GM18507 (cell line): ENCODE data around the gene SPP1.
"Not testable (repeated sequence)": the region's sequence is repeated elsewhere in the genome, so short reads cannot be mapped to it uniquely, and the experiment has no call there.

Experiments
- DNase-seq: peaks from one replicate; pipeline ENCODE4 v3.0.0; 2011; ENCODE audit warnings: low read depth; ENCODE audit not compliant: insufficient read length; ENCODE audit errors: extremely low spot score
- FAIRE-seq: peaks from 2 replicates; lab custom pipeline; 2011; peaks lifted over from hg19 to GRCh38; lab: Jason Lieb, UNC

SPP1 gene

DNA sequence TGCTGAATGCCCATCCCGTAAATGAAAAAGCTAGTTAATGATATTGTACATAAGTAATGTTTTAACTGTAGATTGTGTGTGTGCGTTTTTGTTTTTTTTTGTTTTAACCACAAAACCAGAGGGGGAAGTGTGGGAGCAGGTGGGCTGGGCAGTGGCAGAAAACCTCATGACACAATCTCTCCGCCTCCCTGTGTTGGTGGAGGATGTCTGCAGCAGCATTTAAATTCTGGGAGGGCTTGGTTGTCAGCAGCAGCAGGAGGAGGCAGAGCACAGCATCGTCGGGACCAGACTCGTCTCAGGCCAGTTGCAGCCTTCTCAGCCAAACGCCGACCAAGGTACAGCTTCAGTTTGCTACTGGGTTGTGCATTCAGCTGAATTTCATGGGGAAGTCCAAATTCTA is at the start of gene SPP1:
Gene SPP1, plus strand, starts transcription at position 249 of the 400 bp plus-strand sequence. CDS start 1,182 bp downstream, outside the sequence.
- DNase-seq, result no peak
- peak; percentile 85 for FAIRE-seq

DNA sequence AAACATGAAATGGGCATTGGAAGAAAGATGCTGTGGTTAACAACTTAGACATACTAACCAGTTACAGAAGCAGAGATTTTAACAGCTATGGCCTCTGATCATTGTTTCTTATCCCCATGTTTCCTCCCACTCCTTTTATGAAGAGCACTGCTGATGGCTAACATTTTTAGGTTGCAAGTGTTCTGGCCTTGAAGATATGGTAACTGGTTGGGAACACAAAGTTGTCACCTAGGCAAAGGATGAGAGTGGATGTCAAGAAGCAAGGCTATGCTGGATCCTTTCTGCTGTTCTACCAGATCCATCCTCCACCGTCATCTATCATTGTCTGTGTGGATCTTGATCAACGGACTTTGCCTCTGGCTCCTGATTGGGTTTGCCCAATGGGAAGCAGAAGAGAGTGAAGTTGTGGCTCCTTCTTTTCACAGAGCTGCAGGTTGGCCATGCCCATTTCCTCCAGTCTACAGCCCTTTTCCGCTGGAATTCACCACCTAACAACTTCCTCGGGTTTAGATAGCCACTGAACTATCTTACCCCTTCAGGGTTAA is 48.9 kb upstream of the SPP1 start:
- DNase-seq (no peak), FAIRE-seq (no peak)

DNA sequence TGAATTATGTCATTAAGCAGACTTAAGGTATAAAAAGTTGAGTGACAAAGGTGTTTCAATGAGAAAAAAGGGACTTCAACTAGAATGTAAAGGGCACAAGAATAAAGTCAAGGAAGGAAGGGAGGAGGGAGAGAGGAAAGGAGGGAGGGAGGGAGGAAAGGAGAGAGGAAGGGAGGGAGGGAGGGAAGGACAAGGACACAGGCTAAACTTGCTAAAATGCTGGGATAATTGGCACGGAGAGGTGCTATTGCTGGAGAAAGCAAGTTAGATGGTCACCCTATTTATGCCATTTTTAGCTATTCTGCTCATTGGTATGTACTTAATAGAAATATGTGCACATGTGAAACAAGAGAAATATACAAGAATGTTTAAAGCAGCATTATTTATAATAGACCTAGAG is 44.9 kb upstream of the SPP1 start:
- FAIRE-seq, result no peak
- no peak for DNase-seq

DNA sequence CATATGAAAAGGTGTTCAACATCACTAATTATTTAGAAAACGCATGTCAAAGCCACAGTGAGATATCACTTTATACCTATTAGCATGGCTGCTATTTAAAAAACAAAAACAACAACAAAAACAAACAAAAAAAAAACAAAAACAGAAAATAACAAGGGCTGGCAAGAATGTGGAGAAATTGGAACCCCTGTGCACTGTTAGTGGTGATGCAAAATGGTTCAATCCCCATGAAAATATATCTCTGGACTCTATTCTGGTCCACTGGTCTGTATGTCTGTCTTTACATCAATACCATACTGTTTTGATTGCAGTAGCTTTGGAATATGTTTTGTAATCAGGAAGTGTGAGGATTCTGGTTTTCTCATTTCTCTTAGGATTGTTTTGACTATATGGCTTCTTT is 43.6 kb upstream of the SPP1 start:
- FAIRE-seq, result no peak
- no peak for DNase-seq

DNA sequence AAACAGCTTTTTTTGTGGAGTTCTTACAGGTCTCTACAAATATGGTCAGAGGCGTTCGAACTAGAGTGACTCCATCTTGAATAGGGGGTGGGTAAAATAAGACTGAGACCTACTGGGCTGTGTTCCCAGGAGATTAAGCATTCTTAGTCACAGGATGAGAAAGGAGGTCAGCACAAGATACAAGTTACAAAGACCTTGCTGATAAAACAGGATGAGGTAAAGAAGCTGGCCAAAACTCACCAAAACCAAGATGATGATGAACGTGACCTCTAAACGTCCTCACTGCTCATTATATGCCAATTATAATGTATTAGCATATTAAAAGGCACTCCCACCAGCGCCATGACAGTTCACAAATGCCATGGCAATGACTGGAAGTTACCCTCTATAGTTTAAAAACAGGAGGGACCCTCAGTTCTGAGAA is 42.8 kb upstream of the SPP1 start:
- DNase-seq (no peak), FAIRE-seq (no peak)

DNA sequence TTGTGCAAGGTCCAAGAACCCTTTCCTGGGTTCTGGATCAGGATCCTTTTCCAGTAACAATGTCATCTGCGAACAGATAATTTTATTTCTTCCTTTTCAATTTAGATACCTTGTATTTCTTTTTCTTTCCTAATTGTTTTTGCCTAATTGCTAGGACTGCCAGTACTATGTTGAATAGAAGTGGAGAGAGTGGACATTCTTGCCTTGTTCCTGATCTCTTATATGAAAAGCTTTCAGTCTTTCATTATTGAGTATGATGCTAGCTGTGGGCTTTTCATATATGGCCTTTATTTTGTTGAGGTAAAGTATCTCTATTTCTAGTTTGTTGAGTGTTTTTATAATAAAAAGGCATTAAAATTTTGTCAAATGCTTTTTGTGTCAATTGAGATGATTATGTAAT is 42.2 kb upstream of the SPP1 start:
- DNase-seq (no peak), FAIRE-seq (no peak)

DNA sequence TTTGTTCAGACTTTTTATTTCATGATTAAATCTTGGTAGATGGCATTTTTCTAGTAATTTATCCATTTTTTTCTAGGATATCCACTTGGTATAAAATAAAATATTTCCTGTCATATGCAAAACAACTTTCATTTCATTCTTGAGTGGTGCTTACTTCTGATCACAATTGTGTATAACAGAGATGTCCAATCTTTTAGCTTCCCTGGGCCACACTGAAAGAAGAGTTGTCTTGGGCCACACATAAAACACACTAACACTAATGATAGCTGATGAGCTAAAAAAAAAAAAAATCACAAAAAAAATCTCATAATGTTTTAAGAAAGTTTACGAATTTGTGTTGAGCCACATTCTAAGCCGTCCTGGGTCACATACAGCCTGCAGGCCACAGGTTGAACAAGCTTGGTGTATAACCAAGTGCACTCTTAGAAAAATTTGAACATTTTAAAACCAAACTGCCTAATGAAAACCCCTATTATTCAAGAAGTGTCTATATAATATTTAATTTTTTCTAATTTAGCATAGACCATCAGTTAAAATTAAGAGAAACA is 41.3 kb upstream of the SPP1 start:
- no peak for FAIRE-seq
- no peak for DNase-seq

DNA sequence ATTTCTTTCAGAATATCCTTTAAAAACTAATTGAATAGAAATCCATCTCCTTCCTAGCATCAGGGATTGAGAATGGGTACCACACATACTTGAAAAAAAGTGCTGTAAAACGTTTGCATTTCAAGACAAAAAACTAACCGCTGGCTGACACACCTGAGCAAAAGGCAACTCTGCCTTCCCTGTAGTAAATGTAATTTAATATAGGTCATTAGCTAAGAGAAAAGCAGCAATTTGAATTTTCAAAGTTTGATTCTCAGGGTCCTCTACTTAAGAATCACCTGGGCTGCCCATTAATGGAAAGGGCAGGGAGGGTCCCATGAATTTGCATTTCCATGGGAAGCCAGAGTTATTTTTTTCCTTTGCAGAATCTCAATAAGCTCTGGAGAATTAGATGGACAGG is 40.5 kb upstream of the SPP1 start:
- FAIRE-seq, result no peak
- DNase-seq, result no peak

DNA sequence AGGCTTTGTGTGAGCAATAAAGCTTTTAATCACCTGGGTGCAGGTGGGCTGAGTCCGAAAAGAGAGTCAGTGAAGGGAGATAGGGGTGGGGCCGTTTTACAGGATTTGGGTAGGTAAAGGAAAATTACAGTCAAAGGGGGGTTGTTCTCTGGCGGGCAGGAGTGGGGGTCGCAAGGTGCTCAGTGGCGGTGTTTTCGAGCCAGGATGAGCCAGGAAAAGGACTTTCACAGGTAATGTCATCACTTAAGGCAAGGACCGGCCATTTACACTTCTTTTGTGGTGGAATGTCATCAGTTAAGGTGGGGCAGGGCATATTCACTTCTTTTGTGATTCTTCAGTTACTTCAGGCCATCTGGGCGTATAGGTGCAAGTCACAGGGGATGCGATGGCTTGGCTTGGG is 39.6 kb upstream of the SPP1 start:
- FAIRE-seq, result not testable (repeated sequence)

DNA sequence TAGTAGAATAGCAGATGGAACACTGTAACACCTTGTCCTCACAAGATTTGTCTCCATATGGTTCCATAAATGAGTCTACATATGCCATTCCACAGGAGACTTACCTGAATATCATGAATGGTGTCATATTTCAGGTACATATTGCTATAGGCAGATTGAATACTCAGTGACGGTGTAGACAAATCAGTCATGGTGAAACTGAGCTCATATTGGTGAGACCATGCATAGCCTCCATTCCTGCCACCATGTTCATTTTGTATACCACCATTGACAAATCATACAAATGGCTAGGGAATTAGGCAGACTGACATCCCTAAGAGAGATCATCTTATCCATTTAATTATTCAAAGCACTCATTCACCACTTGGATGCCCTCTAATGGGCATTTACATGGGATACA is 38.0 kb upstream of the SPP1 start:
- DNase-seq (no peak), FAIRE-seq (no peak)

More for the DNA sequence above, 39.6 kb upstream of the SPP1 start:
- not testable (repeated sequence) for DNase-seq

DNA sequence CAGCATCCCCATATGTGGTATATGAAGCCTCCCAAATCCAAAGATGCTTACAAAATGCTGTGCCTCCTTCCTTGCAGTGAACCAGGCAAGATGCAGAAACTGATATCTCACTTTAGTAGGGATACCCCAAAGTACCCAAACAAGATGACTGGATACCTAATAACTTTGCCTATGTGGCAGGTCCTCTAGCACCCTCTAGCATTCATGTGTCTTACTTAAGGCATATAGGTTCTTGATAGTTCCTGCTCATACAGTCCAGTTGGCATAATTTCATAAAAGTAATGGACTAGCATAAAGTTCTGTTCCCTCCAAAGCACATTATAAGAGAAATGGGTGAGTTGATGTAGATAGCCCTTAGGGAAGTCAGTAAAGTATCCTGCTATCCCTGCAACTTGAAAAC is 36.8 kb upstream of the SPP1 start:
- no peak for FAIRE-seq
- no peak for DNase-seq

DNA sequence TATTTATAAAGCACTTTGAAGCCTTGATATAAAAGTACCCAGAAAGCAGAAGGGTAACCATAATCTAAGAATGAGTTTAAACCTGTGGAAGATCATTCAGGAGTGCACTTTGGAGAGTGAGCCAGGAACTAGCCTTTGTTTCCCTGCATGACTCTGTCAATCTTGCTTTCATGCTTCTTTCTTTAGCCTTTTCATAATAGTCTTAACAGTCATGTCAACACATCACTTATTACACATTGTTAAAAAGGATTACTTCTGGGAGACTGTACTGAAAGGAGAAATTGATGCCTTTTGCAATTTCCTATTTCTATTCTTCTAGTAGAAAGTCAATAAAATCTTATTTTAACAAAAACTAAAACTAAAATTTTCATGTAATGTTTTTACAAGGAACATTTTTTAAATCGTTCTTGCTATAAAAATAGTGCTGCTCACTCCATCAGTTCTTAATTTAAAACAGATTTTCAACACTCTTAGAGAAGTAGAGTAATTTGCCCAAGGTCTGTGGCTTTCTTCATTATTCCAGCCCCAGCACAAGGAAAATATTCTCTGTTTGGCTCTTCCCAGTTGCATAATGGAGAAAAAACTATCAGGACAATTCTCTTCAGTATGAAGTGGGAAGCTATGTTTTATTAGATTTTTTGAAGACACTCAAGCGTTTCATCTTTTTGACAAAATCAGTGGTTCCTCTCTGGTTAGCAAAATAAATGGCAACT is 35.4 kb upstream of the SPP1 start:
- FAIRE-seq (no peak), DNase-seq (no peak)

DNA sequence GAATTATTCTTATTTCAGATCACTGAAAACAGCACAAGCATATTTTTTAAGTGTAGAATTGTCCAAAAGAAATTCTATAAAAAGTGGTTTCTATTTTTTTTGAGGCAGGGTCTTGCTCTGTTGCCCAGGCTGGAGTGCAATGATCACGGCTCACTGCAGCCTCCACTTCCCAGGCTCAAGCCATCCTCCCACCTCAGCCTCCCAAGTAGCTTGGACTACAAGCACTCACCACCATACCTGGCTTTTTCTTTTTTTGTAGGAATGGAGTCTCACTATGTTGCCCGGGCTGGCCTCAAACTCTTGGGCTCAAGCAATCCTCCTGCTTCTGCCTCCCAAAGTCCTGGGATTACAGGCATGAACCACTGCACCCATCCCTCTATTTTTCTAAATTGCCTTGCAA is 34.7 kb upstream of the SPP1 start:
- not testable (repeated sequence) for DNase-seq, FAIRE-seq

DNA sequence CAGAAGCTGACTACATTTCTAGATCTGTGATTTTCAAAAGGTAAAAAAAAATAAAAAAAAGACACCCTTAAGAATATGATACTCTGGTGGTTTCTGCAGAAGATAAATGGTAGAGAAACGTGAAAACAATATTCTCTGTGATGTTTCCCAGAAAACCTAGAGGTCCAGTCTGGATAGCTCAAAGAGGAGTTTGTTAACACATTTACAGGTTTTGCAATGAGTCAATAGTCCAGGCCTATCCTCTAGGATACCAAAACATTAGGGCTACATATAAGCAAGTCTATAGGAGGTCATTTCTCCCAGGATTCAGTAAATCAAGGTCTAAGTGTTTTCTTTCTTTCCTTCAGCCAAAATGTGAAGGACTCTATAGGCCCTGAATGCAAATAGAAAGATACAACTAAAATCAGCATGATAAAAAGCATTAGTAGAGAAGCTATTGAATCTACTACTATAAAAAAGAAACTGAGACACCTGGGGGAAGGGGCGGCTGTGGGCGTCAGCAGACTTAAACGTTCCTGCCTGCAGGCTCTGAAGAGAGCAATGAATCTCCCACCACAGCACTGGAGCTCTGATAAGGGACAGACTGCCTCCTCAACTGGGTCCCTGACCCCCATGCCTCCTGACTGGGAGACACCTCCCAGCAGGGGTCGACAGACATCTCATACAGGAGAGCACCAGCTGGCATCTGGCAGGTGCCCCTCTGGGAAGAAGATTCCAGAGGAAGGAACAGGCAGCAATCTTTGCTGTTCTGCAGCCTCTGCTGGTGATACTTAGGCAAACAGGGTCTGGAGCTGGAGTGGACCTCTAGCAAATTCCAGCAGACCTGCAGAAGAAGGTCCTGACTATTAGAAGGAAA is 33.7 kb upstream of the SPP1 start:
- DNase-seq (no peak), FAIRE-seq (no peak)

DNA sequence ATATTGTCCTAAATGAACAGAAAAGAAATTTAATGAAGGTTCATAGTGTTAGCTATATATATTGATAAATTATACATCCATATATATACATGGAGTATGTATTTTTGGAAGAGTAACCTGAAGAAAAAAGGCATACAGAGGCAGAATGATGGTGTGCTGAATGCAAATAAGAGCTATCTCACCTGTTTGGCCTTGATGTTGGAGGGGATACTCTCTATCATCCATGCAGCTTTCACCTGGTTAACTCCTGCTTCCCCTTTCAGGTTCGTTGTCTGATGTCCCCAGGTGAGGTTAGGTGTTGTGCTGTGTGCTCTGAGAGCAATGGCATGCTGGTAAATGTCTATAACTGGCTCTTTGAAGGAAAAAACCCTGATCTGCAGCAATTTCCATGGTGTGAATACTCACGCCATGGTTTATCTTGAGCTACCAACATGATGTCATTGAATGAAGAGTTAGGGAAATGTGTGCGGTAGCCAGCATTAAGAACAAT is 31.8 kb upstream of the SPP1 start:
- no peak for DNase-seq
- FAIRE-seq, result no peak

DNA sequence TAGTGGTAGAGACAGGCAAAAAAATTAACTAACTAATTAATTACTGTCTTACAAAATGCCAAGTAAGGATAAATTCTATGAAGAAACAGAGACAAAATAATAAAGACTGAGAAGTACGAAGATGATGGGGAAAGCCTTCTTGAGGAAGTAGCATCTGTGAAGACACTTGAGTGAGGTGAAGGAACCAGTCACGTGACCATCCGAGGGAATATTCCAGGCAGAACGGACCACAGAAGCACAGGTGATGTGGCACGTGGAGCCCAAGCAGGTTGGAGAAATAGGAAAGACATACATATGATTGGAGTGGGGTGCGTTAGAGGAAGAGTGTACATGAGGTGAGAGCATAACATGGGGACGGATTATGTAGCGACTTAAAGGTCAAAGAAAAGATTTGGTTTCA is 30.5 kb upstream of the SPP1 start:
- DNase-seq (no peak), FAIRE-seq (no peak)

DNA sequence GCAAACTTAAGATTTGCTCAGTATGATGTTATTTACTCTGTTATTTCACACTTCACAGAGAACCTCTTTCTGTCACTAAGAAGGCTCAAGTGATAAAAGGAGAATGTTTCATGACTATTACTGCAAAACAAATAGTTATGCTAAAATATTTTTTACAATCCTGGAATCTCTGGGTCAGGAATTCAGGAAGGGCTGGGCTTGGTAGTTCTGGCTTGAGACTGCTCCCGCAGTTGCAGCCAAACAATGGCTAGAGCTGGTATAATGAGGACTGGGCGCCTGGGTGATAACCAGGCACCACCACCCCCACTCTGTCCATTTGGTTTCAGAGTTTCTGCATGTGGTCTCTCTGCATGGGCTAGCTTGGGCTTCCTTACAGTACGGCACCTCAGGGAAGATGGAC is 28.7 kb upstream of the SPP1 start:
- FAIRE-seq (no peak), DNase-seq (no peak)

DNA sequence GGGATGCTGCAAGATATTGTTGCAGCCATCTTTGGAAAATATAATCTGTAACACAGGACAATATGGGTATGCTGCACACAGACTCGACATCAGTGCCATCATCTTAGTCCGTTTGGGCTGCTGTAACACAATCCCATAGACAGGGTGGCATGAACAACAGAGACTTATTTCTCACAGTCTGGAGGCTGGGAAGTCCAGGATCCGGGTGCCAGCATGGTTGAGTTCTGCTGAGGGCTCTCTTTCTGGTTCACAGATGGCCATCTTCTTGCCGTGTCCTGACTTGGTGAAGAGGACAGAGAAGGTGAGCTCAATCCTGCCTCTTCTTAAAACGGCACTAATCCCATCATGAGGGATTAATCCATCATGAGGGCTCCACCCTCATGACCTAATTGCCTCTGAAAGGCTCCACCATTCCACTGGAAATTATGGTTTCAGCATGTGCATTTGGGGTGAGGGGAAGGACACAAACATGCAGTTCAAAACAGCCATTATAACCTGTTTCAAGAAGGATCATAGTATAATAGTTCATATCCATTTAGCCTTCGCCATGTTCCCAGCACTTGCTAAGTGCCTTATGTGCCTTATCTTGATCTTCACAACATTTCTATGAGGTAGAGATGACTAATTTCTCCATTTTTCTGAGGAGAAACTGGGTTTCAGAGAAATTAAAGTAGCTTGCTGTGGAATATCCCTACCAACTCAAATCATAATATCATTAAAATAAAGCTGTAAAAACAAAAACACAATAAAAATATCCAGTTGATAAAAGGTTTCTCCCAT is 27.9 kb upstream of the SPP1 start:
- no peak for DNase-seq
- no peak for FAIRE-seq

DNA sequence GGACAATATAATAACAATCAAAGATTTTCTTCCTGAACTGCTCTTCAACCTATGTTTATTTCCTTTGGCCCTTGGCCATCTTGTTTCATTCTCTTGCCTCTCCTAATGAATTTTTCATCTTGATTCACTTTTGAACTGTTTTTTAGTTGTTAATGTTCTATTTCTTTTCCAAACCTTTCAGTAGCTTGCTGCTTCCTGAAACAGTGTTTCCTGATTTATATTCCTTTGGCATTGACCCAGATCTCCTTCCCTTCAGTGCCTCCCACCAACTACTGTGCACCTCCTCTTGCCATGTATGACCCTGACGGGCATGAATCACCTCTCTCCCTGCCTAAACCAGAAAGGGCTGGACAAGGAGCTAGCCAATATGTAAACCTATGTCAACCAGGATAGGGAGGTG is 25.6 kb upstream of the SPP1 start:
- DNase-seq (no peak), FAIRE-seq (no peak)

DNA sequence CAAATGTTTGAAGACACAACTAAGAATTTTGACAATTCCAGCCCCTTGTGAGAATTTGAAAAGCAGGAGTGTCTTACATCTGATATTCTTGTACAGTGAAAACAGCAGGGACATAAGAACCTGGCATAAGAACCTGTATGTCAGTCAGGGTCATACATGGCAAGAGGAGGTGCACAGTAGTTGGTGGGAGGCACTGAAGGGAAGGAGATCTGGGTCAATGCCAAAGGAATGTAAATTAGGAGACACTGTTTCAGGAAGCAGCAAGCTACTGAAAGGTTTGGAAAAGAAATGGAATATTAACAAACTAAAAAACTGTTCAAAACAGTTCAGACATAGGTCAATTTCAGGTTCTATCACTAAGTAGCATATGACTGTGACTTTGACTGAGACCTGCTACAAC is 25.0 kb upstream of the SPP1 start:
- DNase-seq, result no peak
- FAIRE-seq, result no peak
